Liver (tissue), 9 donors: ENCODE data around the gene OR7G1. TPM values are rescaled to one million over a fixed set of nuclear protein-coding genes. Genes with fewer than 3 reads are reported as not detected.

Experiments used
- DNase-seq: peaks from one replicate; pipeline ENCODE4 v3.0.0-alpha.2; 2017; ENCODE audit warnings: low spot score
- H3K27ac ChIP-seq, 2 donors: one replicate each; pipeline ENCODE4 v1.7.0; 2013; ENCODE audit warnings: inconsistent platforms in 2 of 2, low read length in 2 of 2, control low read depth in 1 of 2, low read depth in 1 of 2, mild to moderate bottlenecking in 1 of 2
- H3K27me3 ChIP-seq, 4 donors: one replicate each; pipeline versions ENCODE4 v1.6.1 to v1.7.0; 2013; ENCODE audit warnings: low read length in 3 of 4, inconsistent platforms in 1 of 4, mild to moderate bottlenecking in 1 of 4, moderate library complexity in 1 of 4; ENCODE audit not compliant: control insufficient read depth in 4 of 4, insufficient read depth in 4 of 4
- H3K36me3 ChIP-seq, 4 donors: one replicate each; pipeline versions ENCODE4 v1.6.1 to v1.7.0; 2013; ENCODE audit warnings: low read length in 3 of 4, mild to moderate bottlenecking in 3 of 4, low read depth in 1 of 4, moderate library complexity in 1 of 4; ENCODE audit not compliant: control insufficient read depth in 4 of 4, insufficient read depth in 3 of 4
- H3K4me1 ChIP-seq, 4 donors: one replicate each; pipeline versions ENCODE4 v1.6.1 to v1.7.0; 2013; ENCODE audit warnings: low read length in 3 of 4, mild to moderate bottlenecking in 3 of 4, moderate library complexity in 1 of 4; ENCODE audit not compliant: control insufficient read depth in 4 of 4, insufficient read depth in 4 of 4
- H3K4me3 ChIP-seq, 3 donors: one replicate each; pipeline versions ENCODE4 v1.6.1 to v1.7.0; 2013; ENCODE audit warnings: low read length in 3 of 3, control low read depth in 1 of 3, low read depth in 1 of 3, mild to moderate bottlenecking in 1 of 3
- H3K9ac ChIP-seq, 2 donors: one replicate each; pipeline ENCODE4 v1.7.0; 2013; ENCODE audit warnings: low read length in 2 of 2, mild to moderate bottlenecking in 2 of 2, moderate library complexity in 2 of 2, control low read depth in 1 of 2, low read depth in 1 of 2
- H3K9me3 ChIP-seq, 4 donors: one replicate each; pipeline versions ENCODE4 v1.6.1 to v1.7.0; 2013; ENCODE audit warnings: low read length in 3 of 4; ENCODE audit not compliant: control insufficient read depth in 4 of 4
- EGR1 ChIP-seq, 2 donors: IDR thresholded peaks; 2 replicates each; pipeline ENCODE4 v1.6.1; 2016 to 2018; ENCODE audit warnings: antibody characterized with exemption in 2 of 2, low read depth in 2 of 2
- FOXA1 ChIP-seq: IDR thresholded peaks from 2 replicates; pipeline ENCODE4 v1.6.1; 2016; ENCODE audit warnings: antibody characterized with exemption
- FOXA2 ChIP-seq: IDR thresholded peaks from 2 replicates; pipeline ENCODE4 v1.6.1; 2016; ENCODE audit warnings: antibody characterized with exemption
- GABPA ChIP-seq, 2 donors: IDR thresholded peaks in 1 of 2; conservative IDR thresholded peaks in 1 of 2; 2 replicates each; pipeline ENCODE4 v1.6.1; 2016; ENCODE audit warnings: antibody characterized with exemption in 2 of 2, mild to moderate bottlenecking in 1 of 2, moderate library complexity in 1 of 2
- HNF4A ChIP-seq, 2 donors: conservative IDR thresholded peaks; 2 replicates each; pipeline ENCODE4 v1.6.1; 2016; ENCODE audit warnings: antibody characterized with exemption in 2 of 2, mild to moderate bottlenecking in 2 of 2
- HNF4G ChIP-seq: IDR thresholded peaks from 2 replicates; pipeline ENCODE4 v1.6.1; 2016; ENCODE audit warnings: antibody characterized with exemption
- JUND ChIP-seq, 2 donors: IDR thresholded peaks; 2 replicates each; pipeline ENCODE4 v1.6.1; 2016; ENCODE audit warnings: antibody characterized with exemption in 2 of 2
- NR2F2 ChIP-seq: IDR thresholded peaks from 2 replicates; pipeline ENCODE4 v1.6.1; 2016; ENCODE audit warnings: antibody characterized with exemption
- RAD21 ChIP-seq, 2 donors: IDR thresholded peaks; 2 replicates each; pipeline ENCODE4 v1.6.1; 2016; ENCODE audit warnings: antibody characterized with exemption in 2 of 2, mild to moderate bottlenecking in 2 of 2
- REST ChIP-seq: IDR thresholded peaks from 2 replicates; pipeline ENCODE4 v1.6.1; 2016; ENCODE audit warnings: antibody characterized with exemption, mild to moderate bottlenecking
- RXRA ChIP-seq, 2 donors: IDR thresholded peaks; 2 replicates each; pipeline ENCODE4 v1.6.1; 2017 to 2018; ENCODE audit warnings: antibody characterized with exemption in 2 of 2, mild to moderate bottlenecking in 1 of 2
- SP1 ChIP-seq: IDR thresholded peaks from 2 replicates; pipeline ENCODE4 v1.6.1; 2018; ENCODE audit warnings: antibody characterized with exemption, mild to moderate bottlenecking
- TAF1 ChIP-seq: conservative IDR thresholded peaks from 2 replicates; pipeline ENCODE4 v1.6.1; 2016; ENCODE audit warnings: antibody characterized with exemption, mild to moderate bottlenecking
- YY1 ChIP-seq: IDR thresholded peaks from 2 replicates; pipeline ENCODE4 v1.6.1; 2016; ENCODE audit warnings: antibody characterized with exemption, mild to moderate bottlenecking
- ZBTB33 ChIP-seq: IDR thresholded peaks from 2 replicates; pipeline ENCODE4 v1.6.1; 2016; ENCODE audit warnings: antibody characterized with exemption
- WGBS: extraction: QIAGEN DNeasy Blood & Tissue Kit; methylation state at CpG from one replicate; pipeline ENCODE4 v1.1.7; 2013; 5-methylcytosine and 5-hydroxymethylcytosine counted together
- polyA plus RNA-seq, 2 donors: library from polyadenylated mRNA; stranded (reverse) in 1 of 2; unstranded in 1 of 2; fragments of 200-250 nt in 1 of 2; fragments of >200 nt in 1 of 2; fragmentation: Nextera tagmentation in 1 of 2; extraction: Ambion mirVana in 1 of 2; gene quantifications; one replicate each; pipeline versions ENCODE4 v1.2.1 to v1.2.3, GENCODE V29; 2013 to 2015
- total RNA-seq, 2 donors: library from RNA; depleted of rRNA; stranded (reverse); fragments of >200 nt; gene quantifications; one replicate each; pipeline ENCODE4 v1.2.3, GENCODE V29; 2014
- TF ChIP-seq, protein P1 (sequence below): IDR thresholded peaks from 2 replicates; pipeline ENCODE4 v1.6.1; 2016; ENCODE audit warnings: antibody characterized with exemption
- TF ChIP-seq, protein P2 (sequence below): fragments of 150-350 bp; IDR thresholded peaks from 2 replicates; pipeline ENCODE4 v1.5.1; 2017; ENCODE audit warnings: improper control_type of control experiment, low read depth, low read length; ENCODE audit not compliant: missing input control
- TF ChIP-seq, protein P3 (sequence below): IDR thresholded peaks from 2 replicates; pipeline ENCODE4 v1.6.1; 2016; ENCODE audit warnings: antibody characterized with exemption
- donor health status: healthy.
- donor health status: healthy.
- donor health status: healthy.
- donor health status: healthy.
- donor health status: healthy.

Gene OR7G1
- total and polyA plus RNA-seq, 4 donors, result not detected

- H3K4me1 ChIP-seq, result peaks cover 0 to 1% (median 0%) of the 10 kb centered on the region in 4 donors
- 61% methylated on average over 5 of the region's 5 CpGs for WGBS
- no peak overlapping the region for H3K9ac ChIP-seq
- H3K27me3 ChIP-seq, result peaks cover 0 to 3% (median 0%) of the 10 kb centered on the region in 4 donors
- H3K36me3 ChIP-seq, result no peaks in the 10 kb centered on the region
- H3K27ac ChIP-seq, result no peak overlapping the region
- TF ChIP-seq, protein P1, sequence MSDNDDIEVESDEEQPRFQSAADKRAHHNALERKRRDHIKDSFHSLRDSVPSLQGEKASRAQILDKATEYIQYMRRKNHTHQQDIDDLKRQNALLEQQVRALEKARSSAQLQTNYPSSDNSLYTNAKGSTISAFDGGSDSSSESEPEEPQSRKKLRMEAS, result no peak
- no peak for TF ChIP-seq REST
- TF ChIP-seq, protein P2, sequence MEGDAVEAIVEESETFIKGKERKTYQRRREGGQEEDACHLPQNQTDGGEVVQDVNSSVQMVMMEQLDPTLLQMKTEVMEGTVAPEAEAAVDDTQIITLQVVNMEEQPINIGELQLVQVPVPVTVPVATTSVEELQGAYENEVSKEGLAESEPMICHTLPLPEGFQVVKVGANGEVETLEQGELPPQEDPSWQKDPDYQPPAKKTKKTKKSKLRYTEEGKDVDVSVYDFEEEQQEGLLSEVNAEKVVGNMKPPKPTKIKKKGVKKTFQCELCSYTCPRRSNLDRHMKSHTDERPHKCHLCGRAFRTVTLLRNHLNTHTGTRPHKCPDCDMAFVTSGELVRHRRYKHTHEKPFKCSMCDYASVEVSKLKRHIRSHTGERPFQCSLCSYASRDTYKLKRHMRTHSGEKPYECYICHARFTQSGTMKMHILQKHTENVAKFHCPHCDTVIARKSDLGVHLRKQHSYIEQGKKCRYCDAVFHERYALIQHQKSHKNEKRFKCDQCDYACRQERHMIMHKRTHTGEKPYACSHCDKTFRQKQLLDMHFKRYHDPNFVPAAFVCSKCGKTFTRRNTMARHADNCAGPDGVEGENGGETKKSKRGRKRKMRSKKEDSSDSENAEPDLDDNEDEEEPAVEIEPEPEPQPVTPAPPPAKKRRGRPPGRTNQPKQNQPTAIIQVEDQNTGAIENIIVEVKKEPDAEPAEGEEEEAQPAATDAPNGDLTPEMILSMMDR, result no peak
- no peak for TF ChIP-seq EGR1 (IDR thresholded peaks at IDR 0.05; ENCODE audit: low read depth in 2 of 2)
- TF ChIP-seq, protein P3, sequence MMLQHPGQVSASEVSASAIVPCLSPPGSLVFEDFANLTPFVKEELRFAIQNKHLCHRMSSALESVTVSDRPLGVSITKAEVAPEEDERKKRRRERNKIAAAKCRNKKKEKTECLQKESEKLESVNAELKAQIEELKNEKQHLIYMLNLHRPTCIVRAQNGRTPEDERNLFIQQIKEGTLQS, result no peak
- no peak for TF ChIP-seq FOXA2
- TF ChIP-seq ZBTB33, result no peak
- TF ChIP-seq YY1, result no peak
- TF ChIP-seq NR2F2, result no peak
- TF ChIP-seq SP1, result no peak
- no peak for TF ChIP-seq FOXA1
- TF ChIP-seq HNF4A (conservative IDR thresholded peaks at IDR 0.05), result no peak
- TF ChIP-seq HNF4G, result no peak
- TF ChIP-seq GABPA (IDR thresholded peaks at IDR 0.05 in 1 of 2, conservative IDR thresholded peaks at IDR 0.05 in 1 of 2), result no peak
- TF ChIP-seq JUND (IDR thresholded peaks at IDR 0.05), result no peak
- no peak for TF ChIP-seq TAF1
- no peak for TF ChIP-seq RXRA (IDR thresholded peaks at IDR 0.05)
- TF ChIP-seq RAD21 (IDR thresholded peaks at IDR 0.05), result no peak
- DNase-seq, result no peak
- H3K9me3 ChIP-seq, result no peaks in the 10 kb centered on the region
- H3K4me3 ChIP-seq, result no peak overlapping the region
These were observed 16.9 kb upstream of the OR7G1 start for GRCh38 chr19:9132422-9132821.
